ENCODE results near the gene HEXIM2. TPM values are rescaled to one million over a fixed set of nuclear protein-coding genes. Genes with fewer than 3 reads are reported as not detected.
"Not testable (repeated sequence)": the region's sequence is repeated elsewhere in the genome, so short reads cannot be mapped to it uniquely, and the experiment has no call there.

Gene HEXIM2
- total RNA-seq, 1 experiment from 2014 or later = 11.9 TPM

GRCh38 chr17:45201457-45201856, 39.8 kb downstream of the HEXIM2 start:
- no peak overlapping the region for H3K27ac Mint-ChIP-seq
- H3K4me3 Mint-ChIP-seq = no peak overlapping the region
- CTCF ChIA-PET = interaction anchor here (1.2 to 7.2 kb wide), 7 partner anchors 18 to 70 kb away, joined by 3 to 340 read pairs (median 4); partner anchors contain the start of genes ACBD4, HEXIM1 and PLCD3
- ATAC-seq = no peak
- H3K36me3 Mint-ChIP-seq = no peaks in the 10 kb centered on the region
- H3K9me3 Mint-ChIP-seq = no peaks in the 10 kb centered on the region
- no peak for TF ChIP-seq MLX (CRISPR knock-in tag; IDR thresholded peaks at IDR 0.05)
- TF ChIP-seq TCF7 (CRISPR knock-in tag; IDR thresholded peaks at IDR 0.05; ENCODE audit: low read depth) = no peak
- TF ChIP-seq, protein P1, sequence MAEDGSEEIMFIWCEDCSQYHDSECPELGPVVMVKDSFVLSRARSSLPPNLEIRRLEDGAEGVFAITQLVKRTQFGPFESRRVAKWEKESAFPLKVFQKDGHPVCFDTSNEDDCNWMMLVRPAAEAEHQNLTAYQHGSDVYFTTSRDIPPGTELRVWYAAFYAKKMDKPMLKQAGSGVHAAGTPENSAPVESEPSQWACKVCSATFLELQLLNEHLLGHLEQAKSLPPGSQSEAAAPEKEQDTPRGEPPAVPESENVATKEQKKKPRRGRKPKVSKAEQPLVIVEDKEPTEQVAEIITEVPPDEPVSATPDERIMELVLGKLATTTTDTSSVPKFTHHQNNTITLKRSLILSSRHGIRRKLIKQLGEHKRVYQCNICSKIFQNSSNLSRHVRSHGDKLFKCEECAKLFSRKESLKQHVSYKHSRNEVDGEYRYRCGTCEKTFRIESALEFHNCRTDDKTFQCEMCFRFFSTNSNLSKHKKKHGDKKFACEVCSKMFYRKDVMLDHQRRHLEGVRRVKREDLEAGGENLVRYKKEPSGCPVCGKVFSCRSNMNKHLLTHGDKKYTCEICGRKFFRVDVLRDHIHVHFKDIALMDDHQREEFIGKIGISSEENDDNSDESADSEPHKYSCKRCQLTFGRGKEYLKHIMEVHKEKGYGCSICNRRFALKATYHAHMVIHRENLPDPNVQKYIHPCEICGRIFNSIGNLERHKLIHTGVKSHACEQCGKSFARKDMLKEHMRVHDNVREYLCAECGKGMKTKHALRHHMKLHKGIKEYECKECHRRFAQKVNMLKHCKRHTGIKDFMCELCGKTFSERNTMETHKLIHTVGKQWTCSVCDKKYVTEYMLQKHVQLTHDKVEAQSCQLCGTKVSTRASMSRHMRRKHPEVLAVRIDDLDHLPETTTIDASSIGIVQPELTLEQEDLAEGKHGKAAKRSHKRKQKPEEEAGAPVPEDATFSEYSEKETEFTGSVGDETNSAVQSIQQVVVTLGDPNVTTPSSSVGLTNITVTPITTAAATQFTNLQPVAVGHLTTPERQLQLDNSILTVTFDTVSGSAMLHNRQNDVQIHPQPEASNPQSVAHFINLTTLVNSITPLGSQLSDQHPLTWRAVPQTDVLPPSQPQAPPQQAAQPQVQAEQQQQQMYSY (CRISPR knock-in tag; IDR thresholded peaks at IDR 0.05) = no peak
- no peak for TF ChIP-seq GABPB1 (CRISPR knock-in tag; IDR thresholded peaks at IDR 0.05)
- TF ChIP-seq ZNF281 (CRISPR knock-in tag; IDR thresholded peaks at IDR 0.05) = no peak
- TF ChIP-seq ZNF138 (CRISPR knock-in tag; conservative IDR thresholded peaks at IDR 0.05) = no peak
- no peak for TF ChIP-seq FOXP1 (CRISPR knock-in tag; IDR thresholded peaks at IDR 0.05; ENCODE audit: borderline replicate concordance)
- POLR2A ChIA-PET = no interaction called here
- H3K4me1 Mint-ChIP-seq = peaks cover 18% of the 10 kb centered on the region
- peaks cover 11% of the 10 kb centered on the region for H3K27me3 Mint-ChIP-seq (ENCODE audit: low read depth)
- DNase-seq (ENCODE audit: low spot score) = no peak

- H3K4me3 Mint-ChIP-seq; H3K27ac Mint-ChIP-seq; H3K36me3 Mint-ChIP-seq; DNase-seq (ENCODE audit: low spot score); ATAC-seq; H3K9me3 Mint-ChIP-seq: not testable (repeated sequence)
- Mint-ChIP-seq H3K27me3 (ENCODE audit: low read depth) (peaks cover 11% of the 10 kb centered on the region), H3K4me1 (peaks cover 14% of the 10 kb centered on the region)
- ChIA-PET CTCF (interaction anchor here (0.7 to 7.2 kb wide), 5 partner anchors 16 to 168 kb away, joined by 4 to 340 read pairs (median 4); partner anchors contain the start of genes ACBD4 and HEXIM1), POLR2A (interaction anchor here (0.7 kb wide), 1 partner anchor 41 kb away, joined by 4 read pairs; no protein-coding TSS in a partner anchor)
- TF ChIP-seq GABPB1 (CRISPR knock-in tag; IDR thresholded peaks at IDR 0.05) = peak; percentile 97
Measured at GRCh38 chr17:45201880-45202279, 40.2 kb downstream of the HEXIM2 start.

DNA sequence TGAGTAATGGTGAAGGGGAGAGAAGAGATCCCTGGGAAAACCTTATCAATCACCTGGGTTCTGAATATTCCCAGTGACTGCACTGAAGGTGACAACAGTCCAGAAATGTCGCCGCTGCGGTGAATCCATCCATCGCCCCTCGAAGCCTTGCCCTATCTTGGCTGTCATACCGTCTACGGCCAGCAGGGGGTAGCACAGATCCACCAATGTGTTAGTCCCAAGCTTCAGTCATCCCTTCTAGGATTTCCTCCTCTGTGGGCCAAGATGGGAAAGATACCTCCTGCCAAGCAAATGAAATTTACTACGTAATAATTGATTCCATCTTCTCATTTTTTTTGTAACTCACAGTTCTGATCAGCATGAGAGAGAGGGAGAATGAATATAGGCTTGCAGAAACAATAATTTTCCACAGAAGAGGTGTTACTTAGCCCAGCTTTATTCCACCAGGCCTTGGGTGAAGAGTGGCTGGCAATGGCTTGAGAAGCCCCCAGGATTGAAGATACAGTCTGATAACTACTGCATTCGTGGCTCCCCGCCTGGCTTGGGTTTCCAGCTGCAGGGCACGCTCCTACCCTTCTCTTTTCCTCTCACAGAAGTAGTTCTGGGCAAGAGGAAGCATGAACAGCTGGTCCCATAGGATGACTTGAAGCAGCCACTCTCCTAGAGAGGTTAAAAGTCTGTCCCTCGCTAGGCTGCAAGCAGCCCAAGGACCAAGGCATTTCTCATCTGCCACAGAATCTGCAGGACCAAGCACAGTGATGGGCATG, 57.4 kb downstream of the HEXIM2 start:
- no peaks in the 10 kb centered on the region for H3K9me3 Mint-ChIP-seq
- H3K27ac Mint-ChIP-seq = no peak overlapping the region
- H3K27me3 Mint-ChIP-seq (ENCODE audit: low read depth) = peaks cover 60% of the 10 kb centered on the region
- H3K4me3 Mint-ChIP-seq = peak overlapping the region; percentile 38
- H3K4me1 Mint-ChIP-seq = peaks cover 7% of the 10 kb centered on the region; the same call in 1 of the 2 replicates
- POLR2A ChIA-PET = interaction anchor here (0.6 to 1.5 kb wide), 3 partner anchors 69 to 410 kb away, joined by 3 to 4 read pairs (median 3); partner anchors contain the start of gene HEXIM1
- CTCF ChIA-PET = interaction anchor here (0.6 to 6.7 kb wide), 39 partner anchors 11 to 209 kb away, joined by 3 to 109 read pairs (median 5); partner anchors contain the start of genes ACBD4, HEXIM1, MAP3K14 and SPATA32
- ATAC-seq (peak; percentile 54), DNase-seq (ENCODE audit: low spot score) (peak; percentile 95)
- H3K36me3 Mint-ChIP-seq = no peaks in the 10 kb centered on the region
- TF ChIP-seq, protein P2, sequence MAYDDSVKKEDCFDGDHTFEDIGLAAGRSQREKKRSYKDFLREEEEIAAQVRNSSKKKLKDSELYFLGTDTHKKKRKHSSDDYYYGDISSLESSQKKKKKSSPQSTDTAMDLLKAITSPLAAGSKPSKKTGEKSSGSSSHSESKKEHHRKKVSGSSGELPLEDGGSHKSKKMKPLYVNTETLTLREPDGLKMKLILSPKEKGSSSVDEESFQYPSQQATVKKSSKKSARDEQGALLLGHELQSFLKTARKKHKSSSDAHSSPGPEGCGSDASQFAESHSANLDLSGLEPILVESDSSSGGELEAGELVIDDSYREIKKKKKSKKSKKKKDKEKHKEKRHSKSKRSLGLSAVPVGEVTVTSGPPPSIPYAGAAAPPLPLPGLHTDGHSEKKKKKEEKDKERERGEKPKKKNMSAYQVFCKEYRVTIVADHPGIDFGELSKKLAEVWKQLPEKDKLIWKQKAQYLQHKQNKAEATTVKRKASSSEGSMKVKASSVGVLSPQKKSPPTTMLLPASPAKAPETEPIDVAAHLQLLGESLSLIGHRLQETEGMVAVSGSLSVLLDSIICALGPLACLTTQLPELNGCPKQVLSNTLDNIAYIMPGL (CRISPR knock-in tag; IDR thresholded peaks at IDR 0.05) = no peak
- TF ChIP-seq GABPB1 (CRISPR knock-in tag; IDR thresholded peaks at IDR 0.05) = 0 out of 2 replicates have a peak, but pooled peaks have one; percentile 12
- TF ChIP-seq ZBTB21 (CRISPR knock-in tag; IDR thresholded peaks at IDR 0.05; ENCODE audit: borderline replicate concordance) = no peak
- no peak for TF ChIP-seq ZNF512 (CRISPR knock-in tag; IDR thresholded peaks at IDR 0.05; ENCODE audit: borderline replicate concordance)
- TF ChIP-seq ZSCAN18 (CRISPR knock-in tag; IDR thresholded peaks at IDR 0.05) = no peak
- TF ChIP-seq CDX4 (CRISPR knock-in tag; IDR thresholded peaks at IDR 0.05; ENCODE audit: borderline replicate concordance) = no peak
- TF ChIP-seq, protein P3, sequence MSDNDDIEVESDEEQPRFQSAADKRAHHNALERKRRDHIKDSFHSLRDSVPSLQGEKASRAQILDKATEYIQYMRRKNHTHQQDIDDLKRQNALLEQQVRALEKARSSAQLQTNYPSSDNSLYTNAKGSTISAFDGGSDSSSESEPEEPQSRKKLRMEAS (CRISPR knock-in tag; IDR thresholded peaks at IDR 0.05) = 0 out of 2 replicates have a peak, but pooled peaks have one; percentile 26
- no peak for TF ChIP-seq CBFB (CRISPR knock-in tag; IDR thresholded peaks at IDR 0.05; ENCODE audit: low read depth)

Measured in WTC11 (cell line).